ENCODE measurements around the gene PRRC2B. TPM values are rescaled to one million over a fixed set of nuclear protein-coding genes. Genes with fewer than 3 reads are reported as not detected.

PRRC2B gene
- total RNA-seq, 1 experiment from 2014 or later: 170 TPM

DNA sequence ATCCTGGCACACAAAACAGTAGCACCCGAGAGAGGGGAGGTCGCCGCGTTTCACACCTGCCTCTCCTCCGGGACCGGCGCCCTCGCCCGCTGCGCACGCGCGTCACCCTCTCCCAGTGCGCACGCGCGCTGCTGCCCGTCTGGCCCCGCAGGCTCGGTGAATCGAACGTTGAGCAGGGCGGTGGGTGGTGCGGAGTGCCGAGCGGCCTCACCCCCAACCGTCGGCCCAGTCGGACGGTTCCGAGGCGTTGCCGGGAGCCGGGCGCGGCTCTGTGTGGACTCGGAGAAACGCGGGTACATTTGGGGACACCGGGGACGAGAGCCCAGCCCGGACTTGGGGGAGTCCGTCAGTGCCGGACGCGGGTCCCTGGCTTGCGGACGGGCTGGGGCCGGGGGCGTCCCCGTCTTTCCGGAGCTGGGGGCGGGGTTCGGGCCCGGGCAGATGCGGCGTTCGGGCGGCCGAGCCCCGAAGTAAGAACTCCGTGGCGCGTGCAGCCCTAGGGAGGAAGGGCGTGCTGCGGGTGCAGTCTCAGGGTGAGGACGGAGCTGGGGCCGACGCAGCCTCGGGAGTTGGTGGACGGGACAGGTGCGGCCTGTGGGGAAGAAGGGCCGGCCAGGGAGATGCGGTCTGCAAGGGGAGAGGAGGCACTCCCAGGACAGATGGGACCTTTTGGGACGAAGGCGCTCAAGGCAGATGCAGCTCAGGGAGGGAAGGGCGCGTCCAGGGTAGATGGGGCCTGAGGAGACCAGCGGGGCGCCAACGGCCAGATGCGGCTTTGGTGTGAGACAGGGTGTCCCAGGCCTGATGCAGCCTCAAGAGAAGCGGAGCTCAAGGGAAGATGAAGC lies 109.1 kb downstream of the PRRC2B start, which contains the start of gene POMT1 (continued):
- TF ChIP-seq TCF7L2 (IDR thresholded peaks at IDR 0.05; ENCODE audit: borderline replicate concordance, extremely low read depth, insufficient read depth, insufficient read length) (no peak), SRF (IDR thresholded peaks at IDR 0.05; ENCODE audit: low read depth) (peak; percentile 84), POLR2A (IDR thresholded peaks at IDR 0.05; ENCODE audit: borderline replicate concordance, extremely low read depth, insufficient read depth, insufficient read length) (peak; percentile 26), SIN3A (IDR thresholded peaks at IDR 0.05; ENCODE audit: low read depth) (no peak), MAX (IDR thresholded peaks at IDR 0.05) (peak; percentile 53), EZH2phosphoT487 (IDR thresholded peaks at IDR 0.05; ENCODE audit: borderline replicate concordance) (no peak), SP1 (IDR thresholded peaks at IDR 0.05; ENCODE audit: low read depth) (no peak), CBX3 (IDR thresholded peaks at IDR 0.05; ENCODE audit: low read depth) (no peak), YY1 (IDR thresholded peaks at IDR 0.05; ENCODE audit: extremely low read depth, insufficient replicate concordance, low read depth, low read length) (no peak), ZNF274 (IDR thresholded peaks at IDR 0.05; ENCODE audit: low read depth, low read length) (no peak), ZFX (IDR thresholded peaks at IDR 0.05) (peak; percentile 51; the same call in 1 of the 2 replicates), FOSL1 (IDR thresholded peaks at IDR 0.05; ENCODE audit: low read depth) (no peak)
- TF ChIP-seq, protein P1, sequence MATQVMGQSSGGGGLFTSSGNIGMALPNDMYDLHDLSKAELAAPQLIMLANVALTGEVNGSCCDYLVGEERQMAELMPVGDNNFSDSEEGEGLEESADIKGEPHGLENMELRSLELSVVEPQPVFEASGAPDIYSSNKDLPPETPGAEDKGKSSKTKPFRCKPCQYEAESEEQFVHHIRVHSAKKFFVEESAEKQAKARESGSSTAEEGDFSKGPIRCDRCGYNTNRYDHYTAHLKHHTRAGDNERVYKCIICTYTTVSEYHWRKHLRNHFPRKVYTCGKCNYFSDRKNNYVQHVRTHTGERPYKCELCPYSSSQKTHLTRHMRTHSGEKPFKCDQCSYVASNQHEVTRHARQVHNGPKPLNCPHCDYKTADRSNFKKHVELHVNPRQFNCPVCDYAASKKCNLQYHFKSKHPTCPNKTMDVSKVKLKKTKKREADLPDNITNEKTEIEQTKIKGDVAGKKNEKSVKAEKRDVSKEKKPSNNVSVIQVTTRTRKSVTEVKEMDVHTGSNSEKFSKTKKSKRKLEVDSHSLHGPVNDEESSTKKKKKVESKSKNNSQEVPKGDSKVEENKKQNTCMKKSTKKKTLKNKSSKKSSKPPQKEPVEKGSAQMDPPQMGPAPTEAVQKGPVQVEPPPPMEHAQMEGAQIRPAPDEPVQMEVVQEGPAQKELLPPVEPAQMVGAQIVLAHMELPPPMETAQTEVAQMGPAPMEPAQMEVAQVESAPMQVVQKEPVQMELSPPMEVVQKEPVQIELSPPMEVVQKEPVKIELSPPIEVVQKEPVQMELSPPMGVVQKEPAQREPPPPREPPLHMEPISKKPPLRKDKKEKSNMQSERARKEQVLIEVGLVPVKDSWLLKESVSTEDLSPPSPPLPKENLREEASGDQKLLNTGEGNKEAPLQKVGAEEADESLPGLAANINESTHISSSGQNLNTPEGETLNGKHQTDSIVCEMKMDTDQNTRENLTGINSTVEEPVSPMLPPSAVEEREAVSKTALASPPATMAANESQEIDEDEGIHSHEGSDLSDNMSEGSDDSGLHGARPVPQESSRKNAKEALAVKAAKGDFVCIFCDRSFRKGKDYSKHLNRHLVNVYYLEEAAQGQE (IDR thresholded peaks at IDR 0.05; ENCODE audit: low read depth): no peak

Data from HCT116 (cell line).